HG03521 (cell line): ENCODE measurements around the gene EXOSC3.
"Not testable (repeated sequence)": the region's sequence is repeated elsewhere in the genome, so short reads cannot be mapped to it uniquely, and the experiment has no call there.

Experiments used
- ATAC-seq: cut with Tn5 transposase; IDR thresholded peaks from one replicate; pipeline ENCODE4 v1.9.1; 2021; ENCODE audit warnings: mild to moderate bottlenecking, moderate library complexity; ENCODE audit not compliant: unreplicated experiment

Gene EXOSC3

GRCh38 chr9:37784616-37785483 is at the start of gene EXOSC3:
TSS of gene EXOSC3 (minus strand) at chr9:37785064. CDS start at chr9:37785044, 20 bp downstream.
- ATAC-seq = peak; percentile 80

GRCh38 chr9:37827483-37828165 is 42.8 kb upstream of the EXOSC3 start:
- no peak for ATAC-seq

GRCh38 chr9:37825174-37825573 is 40.3 kb upstream of the EXOSC3 start:
- ATAC-seq = not testable (repeated sequence)

DNA sequence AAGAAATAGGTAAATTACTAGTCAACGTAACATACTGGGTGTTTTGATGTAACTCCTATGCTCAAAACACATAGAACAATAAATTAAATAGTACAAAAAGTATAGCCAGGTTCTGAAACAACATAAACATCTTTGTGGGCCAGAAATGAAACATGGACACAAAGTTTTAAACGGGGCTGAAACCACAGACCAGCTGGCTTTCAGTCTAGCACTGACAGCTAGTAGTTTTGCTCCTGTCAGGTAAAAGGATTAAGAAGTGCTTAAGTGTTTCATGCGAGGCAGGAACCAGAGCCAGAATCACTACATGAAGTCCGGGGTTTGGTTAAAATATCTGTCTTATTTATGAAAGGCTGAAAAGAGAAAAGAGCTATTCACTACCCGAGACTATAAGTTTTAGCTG is 35.3 kb upstream of the EXOSC3 start:
- no peak for ATAC-seq

DNA sequence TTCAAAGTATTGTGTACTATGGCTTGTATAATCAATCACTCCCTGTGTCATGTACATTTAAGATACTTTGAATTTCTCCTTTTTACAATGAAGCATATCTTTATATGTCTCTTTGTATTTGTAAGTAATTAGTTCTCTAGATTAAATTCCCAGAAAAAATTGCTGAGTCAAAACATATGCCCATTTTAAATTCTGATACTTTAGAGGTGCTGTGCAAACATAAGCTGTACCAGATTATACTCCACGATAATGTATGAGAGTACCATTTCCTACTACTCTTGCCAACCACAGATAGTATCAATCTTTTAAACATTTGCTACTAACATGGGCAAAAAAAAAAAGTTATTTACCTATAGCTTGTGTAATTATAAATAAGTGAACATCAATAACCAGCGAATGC is 34.0 kb upstream of the EXOSC3 start:
- ATAC-seq = no peak

DNA sequence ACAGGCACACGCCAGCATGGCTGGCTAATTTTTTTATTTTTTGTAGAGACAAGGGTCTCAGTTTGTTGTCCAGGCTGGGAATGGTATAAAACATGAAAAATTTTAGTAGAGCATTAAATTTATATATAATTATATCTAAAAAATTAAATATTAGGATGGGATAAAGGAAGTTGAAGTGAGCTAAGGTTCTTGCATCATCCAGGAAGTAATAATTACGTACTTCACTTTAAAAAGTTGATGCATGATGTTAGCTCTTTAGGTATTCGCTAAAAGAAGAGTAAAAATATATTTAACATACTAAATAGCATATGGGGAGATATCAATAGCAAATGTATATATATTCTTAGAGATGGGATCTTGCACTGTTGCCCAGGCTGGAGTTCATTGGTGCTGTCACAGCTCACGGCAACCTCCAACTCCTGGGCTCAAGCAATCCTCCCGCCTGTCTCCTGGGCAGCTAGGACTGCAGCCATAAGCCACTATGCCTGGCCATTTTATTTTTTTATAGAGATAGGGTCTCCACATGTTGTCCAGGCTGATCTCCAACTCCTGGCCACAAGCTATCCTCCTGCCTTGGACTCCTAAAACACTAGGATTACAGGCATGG is 28.0 kb upstream of the EXOSC3 start:
- ATAC-seq = no peak

DNA sequence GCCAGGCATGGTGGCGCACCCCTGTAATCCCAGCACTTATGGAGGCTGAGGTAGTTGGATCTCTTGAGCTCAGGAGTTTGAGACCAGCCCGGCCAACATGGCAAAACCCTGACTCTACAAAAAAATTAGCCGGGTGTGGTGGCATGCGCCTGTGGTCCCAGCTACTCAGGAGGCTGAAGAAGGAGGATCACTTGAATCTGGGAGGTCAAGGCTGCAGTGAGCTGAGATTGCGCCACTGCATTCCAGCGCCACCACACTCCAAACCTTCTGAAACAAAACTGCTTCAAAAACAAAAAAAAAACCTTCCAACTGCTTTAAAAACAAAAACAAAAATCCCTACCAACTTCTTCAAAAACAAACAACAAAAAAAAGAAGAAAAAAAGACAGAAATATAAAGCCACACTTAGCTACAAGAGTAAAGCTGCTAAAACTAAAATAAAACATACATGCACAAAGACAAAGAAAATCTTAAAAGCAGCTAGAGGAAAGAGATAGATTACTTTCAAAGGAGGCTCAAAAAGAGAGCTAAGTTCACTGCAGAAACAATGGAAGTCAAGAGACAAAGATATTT is 27.1 kb upstream of the EXOSC3 start:
- ATAC-seq = no peak

DNA sequence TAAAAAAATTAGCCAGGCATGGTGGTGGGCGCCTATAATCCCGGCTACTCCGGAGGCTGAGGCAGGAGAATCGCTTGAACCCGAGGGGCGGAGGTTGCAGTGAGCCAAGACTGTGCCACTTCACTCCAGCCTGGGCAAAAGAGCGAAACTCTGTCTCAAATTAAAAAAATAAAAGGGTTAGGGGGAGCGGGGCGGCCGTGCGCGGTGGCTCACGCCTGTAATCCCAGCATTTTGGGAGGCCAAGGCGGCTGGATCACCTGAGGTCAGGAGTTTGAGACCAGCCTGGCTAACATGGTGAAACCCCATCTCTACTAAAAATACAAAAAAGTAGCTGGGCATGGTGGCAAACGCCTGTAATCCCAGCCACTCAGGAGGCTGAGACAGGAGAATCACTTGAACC is 24.8 kb upstream of the EXOSC3 start:
- ATAC-seq = not testable (repeated sequence)

DNA sequence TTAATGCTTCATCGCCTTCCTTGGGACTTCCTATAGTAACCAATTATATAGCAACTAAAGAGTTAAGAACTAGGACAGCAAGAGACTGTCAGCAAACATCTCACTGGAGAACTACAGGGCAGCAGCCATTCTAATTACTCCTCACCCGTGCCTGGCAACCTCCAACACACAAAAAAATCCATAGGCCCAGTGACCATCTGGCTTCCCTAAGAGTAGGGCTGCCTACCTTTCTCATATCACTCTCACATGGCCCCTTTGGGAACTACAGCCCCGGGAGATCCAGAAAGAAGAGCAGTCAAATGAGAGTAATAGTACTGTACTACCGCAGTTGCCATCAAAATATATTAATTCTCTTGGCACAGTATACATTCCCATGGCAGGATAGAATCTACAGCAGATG is 21.4 kb upstream of the EXOSC3 start:
- ATAC-seq = no peak

- ATAC-seq = no peak
Measured at GRCh38 chr9:37801959-37802711, 17.3 kb upstream of the EXOSC3 start.

- peak; percentile 36 for ATAC-seq
Measured at GRCh38 chr9:37801287-37801850, 16.5 kb upstream of the EXOSC3 start.

DNA sequence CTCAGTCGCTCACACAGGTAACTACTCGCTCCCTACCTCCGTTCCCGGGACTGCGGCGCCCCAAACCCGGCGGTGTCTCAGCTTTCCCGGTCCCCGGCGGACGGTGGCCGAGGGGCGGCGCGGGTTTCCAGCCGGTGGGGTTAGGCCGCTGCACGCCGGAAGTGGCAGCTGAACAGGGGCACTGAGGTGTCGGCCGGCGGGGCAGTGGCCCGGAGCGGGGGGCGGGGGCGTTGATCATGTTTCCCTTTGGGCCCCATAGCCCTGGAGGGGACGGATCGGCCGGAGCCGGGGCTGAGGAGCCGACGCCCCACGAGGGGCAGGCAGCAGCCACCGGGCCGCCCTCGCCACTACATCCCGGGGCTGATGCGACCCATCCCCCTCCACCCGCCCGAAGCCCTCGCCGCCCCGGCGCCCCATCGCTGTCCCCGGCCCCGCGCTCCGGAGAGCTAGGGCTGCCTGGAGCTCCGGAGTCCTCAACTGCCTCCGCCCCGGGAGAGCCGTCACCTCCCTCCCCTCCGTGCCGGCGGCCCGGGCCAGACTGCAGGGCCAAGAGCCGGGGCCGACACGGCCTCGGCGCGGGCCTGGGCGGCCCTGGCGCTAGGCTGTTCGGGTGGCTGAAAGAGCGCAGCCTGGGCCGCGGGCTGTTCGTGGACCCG is 15.9 kb upstream of the EXOSC3 start, which contains the start of gene DCAF10:
Gene DCAF10 (plus strand): TSS at position 167 of the 656 bp plus-strand sequence. CDS start 70 bp downstream, at position 237.
- ATAC-seq = peak; percentile 73

DNA sequence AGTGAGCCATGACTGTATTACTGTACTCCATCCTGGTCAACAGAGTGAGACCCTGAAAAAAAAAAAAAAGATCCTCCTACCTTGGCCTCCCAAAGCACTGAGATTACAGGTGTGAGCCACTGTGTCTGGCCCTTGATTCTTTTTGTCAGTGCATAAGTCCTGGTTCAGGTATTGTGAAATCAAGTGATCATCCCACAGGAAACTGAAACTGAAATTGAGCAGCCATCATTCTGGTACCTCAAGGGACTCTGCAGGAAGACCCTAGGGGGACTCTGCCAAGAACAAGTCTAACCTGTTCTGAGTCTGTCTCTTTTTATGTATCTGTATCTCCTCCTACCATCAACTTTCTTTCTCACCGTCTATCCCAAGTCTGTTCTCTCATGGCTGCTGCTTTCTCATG is 13.8 kb upstream of the EXOSC3 start:
- ATAC-seq = no peak

DNA sequence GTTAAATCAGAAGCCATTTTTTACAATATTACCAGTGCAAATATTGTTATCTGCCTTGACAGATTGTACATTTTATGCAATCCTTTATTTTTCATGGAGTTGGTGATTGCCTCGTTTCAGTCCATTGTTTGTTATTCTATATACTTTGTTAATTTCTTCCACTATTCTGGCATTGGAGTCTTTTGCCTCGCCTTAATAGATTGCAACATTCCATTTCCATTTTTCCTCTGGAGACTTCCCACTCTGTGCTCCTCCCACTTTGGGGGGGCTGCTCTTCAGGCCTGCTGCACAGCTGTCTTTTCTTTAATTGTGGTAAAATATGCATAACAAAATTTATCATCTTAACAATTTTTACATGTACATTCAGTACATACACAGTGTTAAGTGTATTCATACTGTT is 11.4 kb upstream of the EXOSC3 start:
- no peak for ATAC-seq

- ATAC-seq = no peak
Measured at GRCh38 chr9:37792122-37792521, 7.3 kb upstream of the EXOSC3 start.

DNA sequence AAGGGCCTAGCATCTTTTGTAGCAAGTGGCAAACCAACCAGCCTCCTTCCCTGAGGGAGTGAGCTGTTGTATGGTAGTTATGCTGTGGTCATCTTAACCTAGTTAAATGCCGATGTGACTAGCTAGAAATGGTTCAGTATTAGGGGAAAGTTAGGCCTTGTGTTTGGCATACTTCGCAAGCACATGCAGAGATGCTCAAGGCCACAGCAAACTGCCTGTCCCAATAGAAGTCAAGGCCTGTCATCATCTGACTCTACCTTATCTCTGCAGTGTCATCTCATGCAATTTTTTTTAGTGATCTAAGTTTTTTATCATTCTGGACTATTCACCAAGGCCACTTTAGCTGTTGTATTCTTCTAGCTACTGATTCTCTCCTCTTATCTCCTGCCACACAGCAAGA is 5.2 kb upstream of the EXOSC3 start:
- no peak for ATAC-seq

DNA sequence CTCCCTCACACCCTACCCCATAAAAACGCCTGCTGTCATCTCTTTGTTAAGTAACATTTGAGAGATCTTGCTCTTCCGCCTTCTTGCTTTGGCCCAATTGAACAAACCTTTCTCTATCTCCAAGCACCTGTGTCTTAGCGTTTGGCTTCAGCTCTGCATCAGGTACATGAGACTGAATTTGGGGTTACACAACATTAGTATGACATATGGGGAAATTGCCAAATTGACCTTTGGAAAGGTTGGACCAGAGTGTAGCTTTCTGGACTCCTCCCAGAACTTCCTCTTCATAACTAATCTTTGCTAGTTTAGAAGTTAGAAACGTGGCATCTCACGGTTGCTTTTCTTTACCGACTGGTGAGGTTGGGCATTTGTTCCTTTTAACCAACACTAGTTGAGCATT is 3.5 kb upstream of the EXOSC3 start:
- no peak for ATAC-seq

GRCh38 chr9:37787059-37787458 is 2.2 kb upstream of the EXOSC3 start:
- no peak for ATAC-seq

GRCh38 chr9:37784291-37784615 is 611 bp downstream of the EXOSC3 start:
- no peak for ATAC-seq

DNA sequence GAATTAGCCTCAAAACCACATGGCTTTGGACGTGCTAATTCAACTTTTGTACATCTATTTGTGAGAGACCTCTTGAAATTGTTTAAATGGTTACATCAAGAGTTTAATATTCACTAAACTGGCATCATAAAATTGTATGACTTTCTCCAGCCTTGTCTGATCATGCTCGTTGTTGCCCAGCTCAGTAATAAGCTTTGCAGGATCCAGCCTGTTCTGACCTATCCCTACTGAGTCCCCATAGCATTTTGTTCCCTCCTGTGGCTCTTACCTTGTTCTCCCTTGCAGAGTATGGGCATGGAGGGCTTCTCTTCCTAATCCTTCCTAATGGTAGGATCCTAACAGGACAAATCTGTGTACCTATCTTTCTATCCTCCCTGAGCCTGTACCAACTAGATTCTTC is 6.3 kb downstream of the EXOSC3 start:
- ATAC-seq = no peak
